Gastroesophageal sphincter (tissue), 3 donors: Measurements from ENCODE around the gene FXYD6.

Source experiments
- CTCF ChIP-seq, 4 experiments: fragments of 200-600 bp in 2 of 4; fragments of 450-650 bp in 2 of 4; sonication (generic) in 1 of 4; IDR thresholded peaks; one replicate each; pipeline ENCODE4 v1.5.1; 2017 to 2019; ENCODE audit warnings: antibody characterized with exemption in 4 of 4, mild to moderate bottlenecking in 2 of 4, moderate library complexity in 2 of 4
- EP300 ChIP-seq: sonication (generic); formaldehyde crosslinking; IDR thresholded peaks from one replicate; pipeline ENCODE4 v1.6.1; 2017; ENCODE audit warnings: antibody characterized with exemption, mild to moderate bottlenecking
- POLR2A ChIP-seq, 2 donors: fragments of 450-650 bp; IDR thresholded peaks; one replicate each; pipeline ENCODE4 v1.6.1; 2017; ENCODE audit warnings: antibody characterized with exemption in 2 of 2, mild to moderate bottlenecking in 2 of 2, moderate library complexity in 1 of 2

- TF ChIP-seq CTCF (IDR thresholded peaks at IDR 0.05) (no peak), POLR2A (IDR thresholded peaks at IDR 0.05) (no peak), EP300 (no peak)
Observed at GRCh38 chr11:117823946-117824420, 52.5 kb downstream of the FXYD6 start.
